Gastroesophageal sphincter (tissue), 3 donors: ENCODE measurements around the gene WIPF2.

Source experiments
- EP300 ChIP-seq: sonication (generic); formaldehyde crosslinking; IDR thresholded peaks from one replicate; pipeline ENCODE4 v1.6.1; 2017; ENCODE audit warnings: antibody characterized with exemption, mild to moderate bottlenecking
- POLR2AphosphoS5 ChIP-seq: sonication (generic); formaldehyde crosslinking; IDR thresholded peaks from one replicate; pipeline ENCODE4 v1.6.1; 2017; ENCODE audit warnings: antibody characterized with exemption
- TF ChIP-seq, protein P1 (sequence below), 4 experiments: fragments of 200-600 bp in 2 of 4; fragments of 450-650 bp in 2 of 4; sonication (generic) in 1 of 4; IDR thresholded peaks; one replicate each; pipeline ENCODE4 v1.5.1; 2017 to 2019; ENCODE audit warnings: antibody characterized with exemption in 4 of 4, mild to moderate bottlenecking in 2 of 4, moderate library complexity in 2 of 4

DNA sequence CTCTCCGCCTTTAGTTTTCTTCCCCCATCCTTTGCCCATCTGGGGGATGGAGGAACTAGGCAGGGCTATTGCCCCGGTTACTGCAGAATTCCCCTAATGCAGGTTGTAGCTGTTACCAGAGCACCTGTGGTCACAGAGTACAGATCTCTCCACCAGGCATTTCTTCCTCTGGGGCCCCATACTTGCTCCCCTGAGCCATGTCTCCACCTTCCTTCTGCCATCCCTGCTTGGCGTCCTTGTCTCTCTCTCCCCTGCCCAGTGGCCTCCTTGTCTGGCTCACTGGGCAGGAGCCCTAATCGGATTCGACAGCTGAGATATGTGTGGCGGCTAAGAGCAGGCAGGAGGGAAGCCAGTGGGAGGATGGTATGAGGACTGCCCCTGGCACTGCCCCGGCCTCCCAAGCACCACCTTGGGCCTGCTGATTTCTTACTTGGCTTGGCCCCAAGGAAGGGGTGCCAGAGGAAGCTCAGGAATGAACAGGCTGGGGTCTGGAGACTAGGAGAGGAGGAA lies 91.8 kb downstream of the WIPF2 start:
- TF ChIP-seq, protein P1, sequence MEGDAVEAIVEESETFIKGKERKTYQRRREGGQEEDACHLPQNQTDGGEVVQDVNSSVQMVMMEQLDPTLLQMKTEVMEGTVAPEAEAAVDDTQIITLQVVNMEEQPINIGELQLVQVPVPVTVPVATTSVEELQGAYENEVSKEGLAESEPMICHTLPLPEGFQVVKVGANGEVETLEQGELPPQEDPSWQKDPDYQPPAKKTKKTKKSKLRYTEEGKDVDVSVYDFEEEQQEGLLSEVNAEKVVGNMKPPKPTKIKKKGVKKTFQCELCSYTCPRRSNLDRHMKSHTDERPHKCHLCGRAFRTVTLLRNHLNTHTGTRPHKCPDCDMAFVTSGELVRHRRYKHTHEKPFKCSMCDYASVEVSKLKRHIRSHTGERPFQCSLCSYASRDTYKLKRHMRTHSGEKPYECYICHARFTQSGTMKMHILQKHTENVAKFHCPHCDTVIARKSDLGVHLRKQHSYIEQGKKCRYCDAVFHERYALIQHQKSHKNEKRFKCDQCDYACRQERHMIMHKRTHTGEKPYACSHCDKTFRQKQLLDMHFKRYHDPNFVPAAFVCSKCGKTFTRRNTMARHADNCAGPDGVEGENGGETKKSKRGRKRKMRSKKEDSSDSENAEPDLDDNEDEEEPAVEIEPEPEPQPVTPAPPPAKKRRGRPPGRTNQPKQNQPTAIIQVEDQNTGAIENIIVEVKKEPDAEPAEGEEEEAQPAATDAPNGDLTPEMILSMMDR (IDR thresholded peaks at IDR 0.05) = no peak
- TF ChIP-seq EP300 (no peak), POLR2AphosphoS5 (no peak)
